Measurements from ENCODE around the gene DHX35.
"Not testable (repeated sequence)": the region's sequence is repeated elsewhere in the genome, so short reads cannot be mapped to it uniquely, and the experiment has no call there.

Gene DHX35

GRCh38 chr20:38975539-38976120 lies 13.5 kb downstream of the DHX35 start:
- DNase-seq (ENCODE audit: low read depth in 2 of 2): no peak

DNA sequence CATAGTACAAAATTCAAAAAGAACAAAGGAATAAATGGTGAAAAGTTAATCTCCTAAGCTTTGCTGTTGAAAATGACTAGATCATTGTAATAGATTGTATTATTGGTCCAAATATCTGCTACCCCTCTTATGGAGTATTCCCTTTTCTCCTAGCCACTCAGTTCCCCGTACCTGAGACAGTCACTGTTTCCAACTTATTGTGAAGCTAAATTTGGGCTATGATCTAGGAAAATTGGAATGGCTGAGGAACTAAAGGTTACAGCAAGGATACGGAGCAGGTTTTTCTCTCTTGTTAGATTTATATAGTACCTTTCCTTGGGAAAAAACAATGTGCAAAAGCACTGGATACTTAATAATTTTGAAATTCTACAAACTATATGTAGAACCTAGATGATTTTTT lies 17.3 kb downstream of the DHX35 start:
- no peak for DNase-seq (ENCODE audit: low read depth in 2 of 2)

DNA sequence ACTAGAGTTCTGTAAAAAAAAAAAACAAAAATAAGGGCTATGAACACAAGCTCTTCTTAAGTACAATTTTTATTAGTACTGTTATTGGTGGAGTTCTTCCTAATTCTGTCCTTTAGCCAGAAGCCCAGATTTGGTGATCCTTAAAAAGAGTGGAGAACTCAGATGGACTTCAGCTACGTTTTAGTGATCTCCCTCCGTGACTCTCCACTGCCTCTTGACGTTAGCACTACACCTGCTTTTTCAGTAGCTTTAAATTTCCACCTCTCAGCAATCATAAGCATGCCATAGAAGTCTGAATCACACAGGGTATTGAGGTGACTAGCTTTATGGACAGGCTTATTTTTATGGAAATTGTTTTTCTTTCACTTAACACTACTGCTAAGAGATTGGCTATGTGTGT lies 17.7 kb downstream of the DHX35 start:
- no peak for DNase-seq (ENCODE audit: low read depth in 2 of 2)

GRCh38 chr20:38982291-38982690 lies 20.1 kb downstream of the DHX35 start:
- DNase-seq (ENCODE audit: low read depth in 2 of 2): no peak

DNA sequence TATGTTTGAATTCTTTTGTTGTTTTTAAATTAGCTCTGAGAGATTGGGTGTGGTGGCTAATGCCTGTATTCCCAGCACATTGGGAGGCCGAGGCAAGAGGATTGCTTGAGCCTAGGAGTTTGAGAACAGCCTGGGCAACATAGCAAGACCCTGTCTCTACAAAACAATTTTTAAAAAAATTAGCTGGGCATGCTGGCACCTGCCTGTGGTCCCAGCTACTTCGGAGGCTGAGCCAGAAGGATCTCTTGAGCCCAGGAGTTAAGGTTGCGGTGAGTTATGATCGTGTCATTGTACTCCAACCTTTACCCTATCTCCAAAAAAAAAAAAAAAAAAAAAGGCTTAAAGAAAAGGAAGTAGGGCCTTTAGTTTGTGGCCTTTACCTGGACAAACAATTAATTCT lies 22.9 kb downstream of the DHX35 start:
- no peak for DNase-seq (ENCODE audit: low read depth in 2 of 2)

DNA sequence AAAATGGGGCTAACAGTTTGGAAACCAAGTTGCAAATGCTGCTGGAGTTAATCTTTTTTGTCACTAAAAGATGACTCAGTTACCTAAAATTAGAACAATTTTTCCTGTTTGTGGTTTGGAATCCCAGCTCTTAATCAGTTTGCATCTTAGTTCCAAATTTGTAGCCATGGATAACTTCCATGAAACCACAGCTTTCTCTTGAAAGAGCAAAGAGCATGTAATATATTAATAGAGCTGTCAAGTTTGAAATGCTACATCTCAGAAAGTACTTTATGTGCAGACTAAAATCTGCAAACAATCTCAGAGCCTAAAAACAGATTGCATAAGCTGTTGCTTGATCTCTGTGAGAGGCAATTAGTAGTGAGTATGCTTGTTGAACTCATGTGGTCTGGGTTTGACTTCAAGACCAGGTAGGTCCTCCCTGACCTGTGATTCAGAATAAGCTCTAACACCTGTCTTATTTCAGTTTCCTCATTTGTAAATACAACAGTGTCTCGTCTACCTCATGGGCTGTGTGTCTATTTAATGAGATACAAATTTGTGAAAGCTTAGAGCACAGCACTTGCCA lies 23.5 kb downstream of the DHX35 start:
- no peak for DNase-seq (ENCODE audit: low read depth in 2 of 2)

DNA sequence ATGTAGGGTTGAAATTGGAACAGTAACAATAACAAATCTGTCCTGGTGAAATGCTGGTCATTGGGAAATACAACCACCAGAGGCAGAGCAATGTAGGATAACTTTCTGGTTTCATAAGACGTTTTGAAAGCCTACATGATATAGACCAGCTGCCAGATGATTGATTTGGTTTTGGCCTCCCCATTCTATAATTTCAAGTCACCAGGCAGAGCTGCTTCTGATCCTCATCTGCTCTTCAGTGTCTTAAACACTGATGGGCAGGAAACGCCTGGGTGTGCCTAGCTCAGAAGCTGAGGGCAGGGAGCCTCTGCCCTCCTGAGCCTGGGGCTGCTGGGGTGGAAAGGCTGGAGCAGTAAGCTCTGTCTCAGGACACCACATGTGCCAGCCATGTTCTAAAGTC lies 24.5 kb downstream of the DHX35 start:
- no peak for DNase-seq (ENCODE audit: low read depth in 2 of 2)

- no peak for DNase-seq (ENCODE audit: low read depth in 2 of 2)
These were observed 25.6 kb downstream of the DHX35 start for GRCh38 chr20:38987777-38988176.

GRCh38 chr20:38990728-38991127 lies 28.6 kb downstream of the DHX35 start:
- DNase-seq (ENCODE audit: low read depth in 2 of 2): no peak

DNA sequence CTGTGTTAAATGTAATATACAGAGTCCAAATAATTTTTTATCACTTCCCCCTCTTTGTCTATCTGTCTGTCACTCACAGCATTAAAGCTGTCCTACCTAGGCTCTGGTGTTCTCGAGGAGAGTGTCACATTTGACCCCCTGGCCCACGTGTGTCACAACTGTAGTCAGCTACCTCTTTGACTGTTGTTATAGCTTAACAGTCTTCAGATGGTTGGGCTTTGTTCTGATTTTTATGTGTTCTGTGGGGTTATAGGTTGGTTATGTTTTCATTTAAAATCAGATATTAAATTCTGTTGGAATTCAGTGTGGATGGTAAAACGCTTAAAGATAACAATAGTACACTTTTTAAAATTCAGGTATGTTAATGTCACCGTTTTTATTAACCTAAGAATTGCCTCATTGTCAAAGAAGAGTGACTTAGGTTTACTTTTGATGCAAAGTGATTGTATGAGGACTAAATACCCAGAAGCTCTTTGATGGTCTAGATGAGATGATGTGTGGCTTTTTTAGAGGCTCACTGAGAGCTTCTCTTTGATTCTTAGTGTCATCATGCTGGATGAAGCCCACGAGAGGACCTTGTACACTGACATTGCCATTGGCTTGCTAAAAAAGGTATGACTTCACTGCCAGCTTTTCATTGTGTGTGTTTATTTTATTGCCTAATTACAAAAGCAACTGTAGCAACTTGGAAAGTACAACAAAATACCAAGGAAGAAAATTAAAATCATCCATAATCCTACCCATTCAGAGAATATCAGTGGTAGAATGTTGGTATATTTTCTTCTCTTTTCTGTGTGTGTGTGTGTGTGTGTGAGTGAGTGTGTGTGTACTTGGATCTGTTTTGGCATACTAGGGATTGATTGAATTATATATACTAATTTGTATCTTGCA lies 29.9 kb downstream of the DHX35 start:
- no peak for DNase-seq (ENCODE audit: low read depth in 2 of 2)

DNA sequence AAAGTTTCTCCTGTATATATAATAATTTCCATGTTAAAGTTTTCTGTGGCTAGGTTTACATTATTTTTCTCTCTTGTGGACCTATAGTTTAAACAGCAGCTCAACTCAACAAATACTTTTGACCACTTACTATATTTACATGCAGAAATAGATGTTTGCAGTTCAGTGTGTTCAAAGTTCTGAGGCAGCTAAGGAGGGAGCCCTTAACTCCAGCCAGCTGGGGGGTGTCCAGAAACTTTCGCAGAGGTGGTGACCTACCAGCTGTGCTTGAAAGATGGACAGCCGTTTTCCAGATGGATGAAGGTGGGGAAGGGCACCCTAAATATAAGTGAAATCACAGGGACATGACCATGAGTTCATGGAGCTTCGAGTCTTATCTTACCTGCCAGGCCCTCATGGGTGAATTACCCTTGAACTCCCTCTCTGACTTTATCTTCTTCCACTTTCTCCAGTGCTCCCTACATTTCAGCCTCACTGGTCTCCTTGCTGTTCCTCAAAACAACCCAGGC lies 33.4 kb downstream of the DHX35 start:
- no peak for DNase-seq (ENCODE audit: low read depth in 2 of 2)

- DNase-seq (ENCODE audit: low read depth in 2 of 2): not testable (repeated sequence)
These were observed 34.7 kb downstream of the DHX35 start for GRCh38 chr20:38996866-38997265.

GRCh38 chr20:38997622-38998021 lies 35.5 kb downstream of the DHX35 start:
- peak; percentile 3 to 68 for DNase-seq (ENCODE audit: low read depth in 2 of 2)

GRCh38 chr20:38999217-38999616 lies 37.1 kb downstream of the DHX35 start:
- DNase-seq (ENCODE audit: low read depth in 2 of 2): no peak

GRCh38 chr20:38999965-39000910 lies 38.1 kb downstream of the DHX35 start:
- no peak for DNase-seq (ENCODE audit: low read depth in 2 of 2)

DNA sequence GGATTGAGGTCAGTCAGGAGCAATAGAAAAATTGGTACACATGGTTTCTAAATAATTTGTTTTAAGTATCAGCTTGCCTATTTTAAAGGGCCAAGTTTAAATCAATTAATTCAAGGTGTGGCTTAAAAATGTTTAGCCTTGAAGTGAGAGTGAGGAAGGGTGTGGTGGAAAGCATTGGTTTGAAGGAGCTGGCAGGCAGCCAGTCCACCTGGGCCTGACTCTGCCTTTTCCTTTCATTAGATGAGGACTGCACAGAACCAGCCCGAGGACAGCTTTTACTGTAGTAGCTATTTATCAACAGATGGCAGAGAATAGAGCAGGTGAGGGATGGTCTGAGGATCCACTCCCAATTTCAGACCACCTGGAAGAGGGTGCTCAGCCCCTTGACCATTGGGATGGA lies 42.4 kb downstream of the DHX35 start:
- no peak for DNase-seq (ENCODE audit: low read depth in 2 of 2)

DNA sequence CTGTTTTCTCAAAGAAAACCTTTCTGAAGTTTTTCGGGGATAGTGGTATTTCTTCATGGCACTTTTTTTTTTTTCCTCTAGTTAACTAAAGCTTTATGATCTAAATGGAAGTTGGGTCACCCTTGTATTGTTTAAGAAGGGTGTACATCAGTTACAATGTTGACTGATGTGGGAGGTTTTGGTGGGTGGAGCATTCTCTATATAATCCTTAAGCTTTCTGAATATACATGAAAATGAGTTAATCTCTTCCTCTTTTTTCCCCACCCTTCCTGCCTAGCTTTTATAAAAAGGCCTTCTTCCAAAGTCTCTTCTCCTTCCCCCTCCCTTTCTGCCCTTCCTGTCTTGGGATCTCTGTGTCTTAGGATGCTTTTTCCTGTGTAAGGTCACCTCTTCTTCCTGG lies 47.2 kb downstream of the DHX35 start:
- no peak for DNase-seq (ENCODE audit: low read depth in 2 of 2)

DNA sequence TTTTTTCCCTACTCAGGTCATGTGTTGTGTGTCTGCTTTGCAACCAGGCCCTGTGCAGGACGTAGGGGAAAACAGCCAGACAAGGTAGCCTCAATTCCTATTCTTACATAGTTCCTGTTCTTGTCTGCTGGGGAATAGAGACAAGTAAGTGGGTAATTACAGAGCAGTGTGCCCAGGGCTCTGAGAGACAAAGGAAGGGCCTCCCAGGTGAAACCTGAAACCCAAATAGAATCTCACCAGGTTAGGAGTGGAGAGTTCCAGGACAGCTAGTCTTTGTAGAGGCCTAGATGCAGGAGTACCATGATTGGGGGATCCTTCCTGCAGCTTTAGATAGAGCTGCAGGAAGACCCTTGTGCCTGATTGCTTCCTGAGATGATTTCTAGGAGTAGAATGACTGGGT lies 48.4 kb downstream of the DHX35 start:
- no peak for DNase-seq (ENCODE audit: low read depth in 2 of 2)

DNA sequence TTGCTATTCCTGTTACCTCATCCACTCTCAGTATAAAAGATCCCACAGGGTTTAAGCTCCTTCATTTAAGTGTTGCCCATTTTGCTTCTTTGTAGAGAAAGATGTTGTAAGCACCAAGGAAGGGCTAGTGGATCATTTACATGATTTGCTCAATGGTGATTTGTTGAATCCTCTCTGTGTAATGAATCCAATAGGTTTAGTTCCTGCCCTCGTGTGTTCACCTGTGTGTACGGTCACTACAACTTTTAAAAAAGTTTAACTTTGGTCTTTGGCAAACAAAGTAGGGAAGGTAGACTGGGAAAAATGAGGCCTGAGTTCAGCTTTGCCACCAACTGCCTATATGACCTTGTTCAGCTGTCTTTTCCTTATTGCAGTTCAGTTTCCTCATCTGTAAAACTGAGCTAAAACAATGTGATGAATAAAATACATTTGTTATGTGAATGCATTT lies 51.5 kb downstream of the DHX35 start:
- DNase-seq (ENCODE audit: low read depth in 2 of 2): no peak

GRCh38 chr20:39016041-39016440 lies 53.9 kb downstream of the DHX35 start:
- DNase-seq (ENCODE audit: low read depth in 2 of 2): no peak

GRCh38 chr20:39016506-39016905 lies 54.4 kb downstream of the DHX35 start:
- no peak for DNase-seq (ENCODE audit: low read depth in 2 of 2)

DNA sequence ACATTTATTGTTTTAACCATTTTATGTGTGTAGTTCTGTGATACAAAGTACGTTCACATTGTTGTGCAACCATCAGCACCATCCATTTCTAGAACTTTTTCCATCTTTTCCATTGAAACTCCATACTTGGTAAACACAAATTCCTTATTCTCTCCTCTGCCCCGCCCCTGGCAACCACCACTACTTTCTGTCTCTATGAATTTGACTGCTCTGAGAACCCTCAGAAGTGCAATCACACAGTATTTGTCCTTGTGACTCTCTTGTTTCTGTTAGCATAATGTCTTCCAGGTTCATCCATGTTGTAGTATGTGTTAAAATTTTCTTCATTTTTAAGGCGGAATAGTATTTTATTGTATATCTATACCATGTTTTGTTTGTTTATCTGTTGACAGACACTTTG lies 56.9 kb downstream of the DHX35 start:
- DNase-seq (ENCODE audit: low read depth in 2 of 2): no peak
